UCSD-AML1 (cell line): Measurements from ENCODE around the gene OR6C68.
"Not testable (repeated sequence)": the region's sequence is repeated elsewhere in the genome, so short reads cannot be mapped to it uniquely, and the experiment has no call there.

Experiments
- DNase-seq: peaks from one replicate; lab custom pipeline; 2025; ENCODE audit not compliant: unreplicated experiment; lab: John Stamatoyannopoulos, UW

Gene OR6C68

DNA sequence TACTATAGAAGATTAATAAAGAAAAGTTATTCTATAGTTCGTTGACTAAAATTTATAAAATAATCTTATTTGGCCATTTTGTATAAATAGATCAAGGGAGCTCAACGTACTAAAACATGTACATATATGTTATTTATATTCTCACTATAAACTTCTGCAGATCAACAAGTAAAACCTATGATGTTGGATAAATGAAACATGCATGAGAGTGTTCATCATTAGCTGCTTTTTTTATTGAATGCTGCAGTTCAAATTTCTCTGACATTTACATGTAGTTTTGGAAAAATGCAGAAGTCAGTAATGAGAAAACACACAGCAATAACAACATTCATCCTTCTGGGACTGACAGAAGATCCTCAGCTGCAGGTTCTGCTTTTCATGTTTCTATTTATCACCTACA is at the start of gene OR6C68:
Gene OR6C68, plus strand, starts transcription at position 301 of the 400 bp plus-strand sequence. Its CDS starts 0 bp downstream, at position 301.
- DNase-seq, result no peak

DNA sequence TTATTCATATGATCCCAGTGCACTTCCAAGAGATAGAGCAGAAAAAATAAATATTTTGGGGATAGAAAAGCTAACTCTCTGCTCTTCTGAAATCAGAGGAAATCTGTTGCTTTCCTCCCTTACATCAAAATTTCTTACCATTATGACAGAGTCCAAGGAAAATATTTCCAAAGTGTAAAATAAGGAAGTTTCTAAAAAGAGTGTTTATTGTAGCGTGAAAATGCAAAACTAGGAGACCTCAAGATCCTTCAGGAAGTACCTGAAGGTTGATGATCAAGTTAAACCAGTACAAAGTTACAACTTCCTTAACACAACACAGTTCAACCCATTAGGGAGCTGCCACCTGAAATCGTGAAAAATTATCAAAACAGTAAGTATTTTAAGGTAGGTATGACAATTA is 48.4 kb upstream of the OR6C68 start, which contains the start of gene OR6C2:
Gene OR6C2, plus strand, starts transcription at position 301 of the 400 bp plus-strand sequence. CDS start 8,138 bp downstream, outside the sequence.
- DNase-seq, result no peak

DNA sequence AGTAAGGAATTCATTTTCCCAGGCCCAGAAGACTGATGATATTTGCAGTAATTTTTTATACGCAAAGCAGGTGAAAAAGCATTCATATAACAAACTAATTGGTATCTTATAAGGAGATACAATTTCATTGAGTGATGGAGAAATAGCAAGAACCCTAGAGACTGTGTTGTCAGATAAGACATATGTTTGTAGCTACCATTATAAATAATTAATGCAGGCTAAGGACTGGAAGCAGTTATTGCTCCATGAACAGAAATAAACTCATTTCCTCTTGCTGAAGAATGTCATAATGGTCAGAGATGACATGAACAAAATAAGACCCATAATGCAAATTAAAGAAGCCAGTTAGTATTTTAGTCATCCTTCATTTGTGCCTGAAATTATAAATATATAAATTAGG is 46.8 kb upstream of the OR6C68 start:
- DNase-seq, result no peak

DNA sequence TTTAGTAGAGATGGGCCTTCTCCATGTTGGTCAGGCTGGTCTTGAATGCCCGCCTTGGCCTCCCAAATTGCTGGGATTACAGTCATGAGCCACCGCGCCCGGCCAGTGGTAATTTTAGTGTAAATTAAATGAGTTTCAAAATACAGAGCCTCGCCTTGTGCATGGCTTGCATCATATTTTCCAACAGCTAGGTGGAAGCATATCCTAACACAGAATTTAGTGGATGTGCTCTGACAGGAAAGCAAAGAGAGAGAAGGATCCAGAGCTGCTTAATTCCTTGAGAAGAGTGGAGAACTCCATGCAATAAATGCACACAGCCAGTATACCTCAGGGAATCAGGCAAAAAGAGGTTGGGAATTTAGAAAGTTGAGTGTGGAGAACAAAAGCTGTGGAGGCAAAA is 45.9 kb upstream of the OR6C68 start:
- no peak for DNase-seq

DNA sequence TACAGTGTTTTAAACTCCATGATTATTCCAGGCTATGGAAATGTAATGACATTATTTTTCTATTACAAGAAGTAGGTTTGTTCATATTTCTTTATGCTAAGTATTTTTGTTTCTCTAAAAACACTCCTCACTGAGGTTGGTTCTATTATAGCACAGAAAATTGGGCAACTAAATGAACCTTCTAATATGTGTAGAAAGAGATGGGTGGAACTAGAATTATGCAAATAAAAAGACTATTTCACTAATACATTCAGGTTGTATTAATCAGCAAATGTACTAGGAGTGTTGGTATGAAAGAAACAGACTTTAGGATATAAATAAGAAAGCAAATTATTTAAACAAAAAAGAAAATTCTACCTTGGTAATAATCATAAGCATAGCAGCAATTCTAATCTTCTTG is 43.4 kb upstream of the OR6C68 start:
- no peak for DNase-seq

DNA sequence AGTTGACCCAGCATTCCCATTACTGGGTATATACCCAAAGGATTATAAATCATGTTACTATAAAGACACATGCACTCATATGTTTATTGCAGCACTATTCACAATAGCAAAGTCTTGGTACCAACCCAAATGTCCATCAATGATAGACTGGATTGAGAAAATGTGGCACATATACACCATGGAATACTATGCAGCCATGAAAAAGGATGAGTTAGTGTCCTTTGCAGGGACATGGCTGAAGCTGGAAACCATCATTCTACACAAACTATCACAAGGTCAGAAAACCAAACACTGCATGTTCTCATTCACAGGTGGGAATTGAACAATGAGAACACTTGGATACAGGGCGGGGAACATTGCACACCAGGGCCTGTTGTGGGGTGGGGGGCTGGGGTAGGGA is 27.3 kb upstream of the OR6C68 start:
- not testable (repeated sequence) for DNase-seq

DNA sequence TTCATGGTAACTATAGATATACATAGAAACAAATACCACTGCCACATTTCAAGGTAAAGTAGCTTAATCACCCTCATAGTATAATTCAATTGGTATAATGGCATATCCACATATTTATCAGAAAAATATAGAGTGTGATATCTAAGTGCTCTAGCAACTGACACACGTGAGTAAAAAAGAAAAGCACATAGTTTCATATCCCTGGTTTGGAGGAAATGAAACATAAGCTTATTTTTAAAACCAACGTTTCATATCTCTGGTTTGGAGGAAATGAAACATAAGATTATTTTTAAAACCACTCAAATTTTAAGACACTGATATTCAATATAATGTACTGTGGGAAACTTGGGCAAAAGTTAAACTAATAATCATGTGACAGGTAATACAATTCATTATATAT is 24.3 kb upstream of the OR6C68 start:
- DNase-seq, result no peak

DNA sequence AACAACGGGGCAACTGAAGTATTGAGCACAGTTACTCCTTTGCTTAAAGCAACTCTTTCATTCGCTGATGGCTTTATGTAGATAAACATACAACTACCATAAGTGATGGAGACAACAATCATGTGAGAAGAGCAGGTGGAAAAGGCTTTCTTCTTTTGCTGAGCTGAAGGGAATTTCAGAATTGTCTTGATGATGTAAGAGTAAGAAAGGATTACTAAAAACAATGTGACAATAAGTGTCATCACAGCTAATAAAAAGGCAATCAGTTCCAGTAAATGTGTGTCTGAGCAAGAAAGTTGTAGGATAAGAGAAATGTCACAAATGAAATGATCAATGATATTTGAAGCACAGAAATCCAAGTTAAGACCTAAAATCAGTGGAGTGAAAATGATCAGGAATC is 22.9 kb upstream of the OR6C68 start:
- no peak for DNase-seq

DNA sequence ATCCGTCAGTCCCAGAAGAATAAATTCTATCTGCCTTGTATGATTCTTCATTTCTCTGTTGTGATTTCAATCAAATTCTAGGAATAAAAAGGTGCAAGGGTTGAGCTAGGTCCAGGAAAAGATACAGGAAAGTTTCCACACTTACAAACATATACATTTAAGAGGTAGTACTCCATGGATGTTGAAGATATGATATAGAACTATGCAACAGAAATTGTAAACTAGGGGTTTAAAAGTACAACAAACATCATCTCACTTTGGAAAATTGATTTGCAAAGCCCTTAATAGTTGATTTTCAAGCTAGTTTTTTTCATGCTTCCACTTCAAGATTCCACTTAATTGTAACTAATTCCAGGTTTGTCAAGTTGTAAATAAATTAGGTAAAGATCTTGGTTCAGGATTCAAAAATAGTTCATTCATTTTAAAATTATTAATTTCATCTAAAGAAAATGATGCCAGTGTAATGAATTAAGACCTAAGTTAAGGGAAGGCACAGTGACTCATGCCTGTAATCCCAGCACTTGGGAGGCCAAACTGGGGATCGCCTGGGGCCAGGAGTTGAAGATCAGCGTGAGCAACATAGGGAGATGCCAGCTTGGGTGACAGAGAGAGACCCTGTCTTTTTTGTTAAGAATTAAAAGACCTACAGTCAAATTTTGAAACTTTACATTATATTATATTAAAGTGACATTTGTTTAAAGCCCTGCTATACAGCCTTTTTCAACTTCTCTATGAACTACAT is 21.9 kb upstream of the OR6C68 start, which contains the start of gene OR6C70:
Gene OR6C70, minus strand, starts transcription at position 51 of the 742 bp plus-strand sequence. Its CDS starts 0 bp downstream, at position 51.
- DNase-seq, result no peak

DNA sequence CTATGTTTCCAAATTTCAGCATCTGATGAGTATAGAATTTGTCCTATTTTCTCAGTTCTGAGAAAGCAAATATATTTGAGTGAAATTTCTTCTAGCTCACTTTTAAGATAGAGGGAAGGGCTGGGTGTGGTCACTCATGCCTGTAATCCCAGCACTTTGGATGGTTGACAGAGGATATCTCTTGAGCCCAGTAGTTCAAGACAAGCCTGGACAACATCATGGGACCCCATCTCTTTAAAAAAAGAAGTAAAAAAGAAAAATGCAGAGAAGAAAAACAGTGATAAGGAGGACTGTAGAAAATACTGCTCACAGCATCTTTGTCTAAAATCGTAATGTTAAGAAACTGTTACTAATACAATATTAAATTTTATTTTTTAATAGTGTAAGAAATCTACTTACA is 19.9 kb upstream of the OR6C68 start:
- DNase-seq, result no peak

DNA sequence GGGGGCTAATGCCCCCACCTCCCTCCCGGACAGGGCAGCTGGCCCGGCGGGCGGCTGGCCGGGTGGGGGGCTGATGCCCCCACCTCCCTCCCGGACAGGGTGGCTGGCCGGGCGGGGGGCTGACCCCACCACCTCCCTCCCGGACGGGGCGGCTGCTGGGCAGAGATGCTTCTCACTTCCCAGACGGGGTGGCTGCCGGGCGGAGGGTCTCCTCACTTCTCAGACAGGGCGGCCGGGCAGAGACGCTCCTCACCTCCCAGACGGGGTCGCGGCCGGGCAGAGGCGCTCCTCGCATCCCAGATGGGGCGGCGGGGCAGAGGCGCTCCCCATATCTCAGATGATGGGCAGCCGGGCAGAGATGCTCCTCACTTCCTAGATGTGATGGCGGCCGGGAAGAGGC is 13.0 kb upstream of the OR6C68 start:
- DNase-seq, result not testable (repeated sequence)

DNA sequence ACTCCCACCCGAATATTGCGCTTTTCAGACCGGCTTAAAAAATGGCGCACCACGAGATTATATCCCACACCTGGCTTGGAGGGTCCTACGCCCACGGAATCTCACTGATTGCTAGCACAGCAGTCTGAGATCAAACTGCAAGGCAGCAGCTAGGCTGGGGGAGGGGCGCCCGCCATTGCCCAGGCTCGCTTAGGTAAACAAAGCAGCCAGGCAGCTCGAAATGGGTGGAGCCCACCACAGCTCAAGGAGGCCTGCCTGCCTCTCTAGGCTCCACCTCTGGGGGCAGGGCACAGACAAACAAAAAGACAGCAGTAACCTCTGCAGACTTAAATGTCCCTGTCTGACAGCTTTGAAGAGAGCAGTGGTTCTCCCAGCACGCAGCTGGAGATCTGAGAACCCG is 7.9 kb upstream of the OR6C68 start:
- not testable (repeated sequence) for DNase-seq

DNA sequence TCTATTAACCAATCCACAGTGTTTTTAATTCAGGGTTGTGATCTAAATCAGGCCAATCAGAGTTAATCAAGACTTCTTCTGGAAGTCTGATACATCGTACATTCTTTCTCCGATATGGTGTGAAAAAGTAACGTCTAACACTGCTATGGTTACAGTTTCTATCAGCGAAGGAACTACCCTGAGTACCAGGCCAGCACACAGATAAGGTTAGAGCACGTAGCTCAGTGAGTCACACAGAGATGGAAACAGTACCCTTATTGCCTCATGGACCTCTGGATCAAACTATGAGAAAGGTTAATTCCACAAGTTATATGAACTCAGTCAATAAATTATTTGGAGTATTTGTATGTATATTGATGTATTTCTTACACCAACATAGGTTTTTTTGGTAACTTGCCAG is 3.3 kb downstream of the OR6C68 start:
- no peak for DNase-seq

DNA sequence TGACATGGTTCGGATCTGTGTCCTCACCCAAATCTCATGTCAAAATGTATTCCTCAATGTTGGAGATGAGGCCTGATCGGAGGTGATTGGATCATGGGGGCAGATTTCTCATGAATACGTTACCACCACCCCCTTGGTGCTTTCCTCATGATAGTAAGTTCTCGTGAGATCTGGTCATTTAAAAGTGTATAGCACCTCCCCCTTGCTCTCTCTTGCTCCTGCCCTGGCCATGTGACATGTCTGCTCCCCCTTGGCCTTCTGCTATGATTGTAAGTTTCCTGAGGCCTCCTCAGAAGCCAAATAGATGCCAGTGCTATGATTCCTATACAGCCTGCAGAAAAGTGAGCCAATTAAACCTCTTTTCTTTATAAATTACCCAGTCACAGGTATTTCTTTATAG is 7.1 kb downstream of the OR6C68 start:
- no peak for DNase-seq

DNA sequence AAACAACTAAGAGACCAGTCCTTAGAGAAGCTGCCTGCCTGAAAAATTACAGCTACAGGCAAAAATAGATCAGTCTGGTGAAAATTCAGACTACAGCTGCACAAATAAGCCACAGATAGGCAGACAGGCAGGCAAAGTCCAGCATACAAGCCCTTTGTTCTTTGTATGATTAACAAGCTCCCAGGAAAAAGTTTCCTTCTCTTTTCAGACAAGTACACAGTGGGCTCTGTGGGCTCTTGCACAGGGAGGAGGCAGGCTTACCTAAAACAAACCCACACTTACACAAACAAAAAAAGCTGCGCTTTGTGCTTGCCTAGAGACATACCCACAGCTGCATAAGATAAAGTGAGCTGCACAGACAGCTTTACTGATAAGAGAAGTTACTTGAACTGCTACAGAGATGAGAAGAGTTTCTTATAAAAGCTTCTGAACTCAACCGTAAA is 7.7 kb downstream of the OR6C68 start:
- DNase-seq, result no peak

DNA sequence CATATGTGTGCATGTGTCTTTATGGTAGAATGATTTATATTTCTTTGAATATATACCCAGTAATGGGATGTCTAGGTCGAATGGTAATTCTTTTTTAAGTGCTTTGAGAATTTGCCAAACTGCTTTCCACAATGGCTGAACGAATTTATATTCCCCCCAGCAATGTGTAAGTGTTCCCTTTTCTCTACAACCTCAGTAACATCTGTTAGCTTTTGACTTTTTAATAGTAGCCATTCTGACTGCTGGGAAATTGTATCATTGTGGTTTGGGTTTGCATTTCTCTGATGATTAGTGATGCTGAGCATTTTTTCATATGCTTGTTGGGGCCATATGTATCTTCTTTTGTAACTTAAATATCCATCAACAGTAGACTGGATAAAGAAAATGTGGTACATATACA is 9.4 kb downstream of the OR6C68 start:
- no peak for DNase-seq

DNA sequence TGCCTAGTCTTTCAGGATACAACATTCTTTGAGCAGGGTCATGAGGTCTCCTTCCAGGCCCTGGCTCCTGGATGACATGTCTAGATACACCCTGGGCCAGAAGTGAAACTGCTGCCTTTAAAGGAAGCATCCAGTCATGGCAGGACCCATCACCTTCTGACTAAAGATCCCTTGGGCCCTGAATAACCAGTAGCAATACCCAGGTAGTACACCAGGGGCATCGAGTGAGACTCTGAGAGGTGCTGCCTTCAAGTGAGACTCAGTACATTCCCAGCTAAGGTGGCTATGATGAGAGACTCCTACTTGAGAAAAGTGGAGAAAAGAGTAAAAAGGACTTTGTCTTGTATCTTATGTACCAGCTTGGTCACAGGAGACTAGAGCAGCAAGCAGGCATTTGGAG is 23.5 kb downstream of the OR6C68 start:
- DNase-seq, result no peak

DNA sequence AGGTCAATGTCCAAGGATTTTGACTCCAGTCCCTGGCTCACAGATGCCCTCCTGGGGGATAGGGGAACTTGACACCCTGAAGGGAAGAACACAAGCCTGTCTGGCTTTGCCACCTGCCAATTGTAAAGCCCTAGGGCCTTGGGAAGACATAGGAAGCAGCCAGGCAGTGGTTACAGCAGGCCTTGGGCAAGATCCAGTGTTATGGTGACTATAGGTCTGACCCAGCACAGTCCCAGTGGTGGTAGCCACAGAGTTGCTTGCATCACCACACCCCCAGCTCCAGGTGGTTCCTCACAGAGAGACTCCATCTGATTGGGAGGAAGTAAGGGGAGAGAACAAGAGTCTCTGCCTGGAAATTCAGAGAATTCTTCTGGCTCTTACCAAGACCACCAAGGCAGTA is 24.2 kb downstream of the OR6C68 start:
- DNase-seq, result no peak
